Large intestine (tissue), 3 donors: ENCODE measurements around the gene SERPINB7. TPM values are rescaled to one million over a fixed set of nuclear protein-coding genes. Genes with fewer than 3 reads are reported as not detected.

ENCODE experiments used
- DNase-seq, 2 donors: peaks; one replicate each; pipeline versions ENCODE4 v3.0.0 to v3.0.0-alpha.2; 2013
- H3K27ac ChIP-seq: one replicate; pipeline ENCODE4 v1.5.1; 2013; ENCODE audit warnings: low read length
- H3K27me3 ChIP-seq: 2 replicates; pipeline ENCODE4 v1.6.1; 2013; ENCODE audit warnings: low read length; ENCODE audit not compliant: control insufficient read depth, insufficient read depth
- H3K36me3 ChIP-seq: 2 replicates; pipeline ENCODE4 v1.6.1; 2013; ENCODE audit warnings: low read length; ENCODE audit not compliant: control insufficient read depth, insufficient read depth
- H3K4me1 ChIP-seq: one replicate; pipeline ENCODE4 v1.6.1; 2013; ENCODE audit warnings: low read length; ENCODE audit not compliant: control insufficient read depth, insufficient read depth
- H3K4me3 ChIP-seq: one replicate; pipeline ENCODE4 v1.5.1; 2013; ENCODE audit warnings: low read length
- H3K9me3 ChIP-seq: one replicate; pipeline ENCODE4 v1.6.1; 2013; ENCODE audit warnings: mild to moderate bottlenecking, low read depth, low read length, moderate library complexity; ENCODE audit not compliant: control insufficient read depth
- WGBS: methylation state at CpG from one replicate; pipeline ENCODE4 v1.1.5; 2013; ENCODE audit warnings: low lambda C conversion rate; ENCODE audit not compliant: insufficient coverage; 5-methylcytosine and 5-hydroxymethylcytosine counted together
- polyA plus RNA-seq: library from polyadenylated mRNA; unstranded; fragments of 120-200 nt; gene quantifications from one replicate; pipeline ENCODE4 v1.2.1, GENCODE V29; 2013

The SERPINB7 gene
- polyA plus RNA-seq, 1 donor = 0.09 TPM

GRCh38 chr18:63843008-63843407 is 67.8 kb downstream of the SERPINB7 start:
- no peaks in the 10 kb centered on the region for H3K4me1 ChIP-seq
- DNase-seq = no peak
- H3K9me3 ChIP-seq = no peaks in the 10 kb centered on the region
- no peaks in the 10 kb centered on the region for H3K27me3 ChIP-seq
- 60% methylated on average over 1 of the region's 7 CpGs for WGBS
- H3K4me3 ChIP-seq = no peak overlapping the region
- H3K36me3 ChIP-seq = no peaks in the 10 kb centered on the region
- H3K27ac ChIP-seq = no peak overlapping the region

- H3K4me3 ChIP-seq = no peak overlapping the region
- no peaks in the 10 kb centered on the region for H3K4me1 ChIP-seq
- no peak for DNase-seq
- no peaks in the 10 kb centered on the region for H3K9me3 ChIP-seq
- no peaks in the 10 kb centered on the region for H3K36me3 ChIP-seq
- H3K27me3 ChIP-seq = no peaks in the 10 kb centered on the region
- no peak overlapping the region for H3K27ac ChIP-seq
- no CpG with 5 or more reads among the region's 3 CpGs for WGBS
Measured at GRCh38 chr18:63844254-63844653, 69.0 kb downstream of the SERPINB7 start.

- peak; percentile 5 to 34 for DNase-seq
- WGBS = no CpG with 5 or more reads among the region's 2 CpGs
- Histone ChIP-seq H3K27me3 (no peaks in the 10 kb centered on the region), H3K4me3 (no peak overlapping the region), H3K4me1 (no peaks in the 10 kb centered on the region), H3K27ac (no peak overlapping the region), H3K36me3 (no peaks in the 10 kb centered on the region), H3K9me3 (no peaks in the 10 kb centered on the region)
Measured at GRCh38 chr18:63848159-63848558, 72.9 kb downstream of the SERPINB7 start.

GRCh38 chr18:63850020-63850419 is 74.8 kb downstream of the SERPINB7 start:
- Histone ChIP-seq H3K27ac (no peak overlapping the region), H3K4me1 (no peaks in the 10 kb centered on the region), H3K27me3 (no peaks in the 10 kb centered on the region), H3K36me3 (no peaks in the 10 kb centered on the region), H3K4me3 (no peak overlapping the region), H3K9me3 (no peaks in the 10 kb centered on the region)
- no peak for DNase-seq
- WGBS = no CpG with 5 or more reads among the region's 4 CpGs

- H3K27ac ChIP-seq = no peak overlapping the region
- DNase-seq = no peak
Measured at GRCh38 chr18:63850636-63851035, 75.4 kb downstream of the SERPINB7 start.

More at GRCh38 chr18:63850636-63851035, 75.4 kb downstream of the SERPINB7 start:
- H3K4me1 ChIP-seq = no peaks in the 10 kb centered on the region
- no peaks in the 10 kb centered on the region for H3K36me3 ChIP-seq
- no peaks in the 10 kb centered on the region for H3K9me3 ChIP-seq
- H3K4me3 ChIP-seq = no peak overlapping the region
- WGBS = 100% methylated on average over 1 of the region's 2 CpGs
- no peaks in the 10 kb centered on the region for H3K27me3 ChIP-seq

Other genes starting within 250 kb of the SERPINB7 start
- gene SERPINB12, start 233.0 kb upstream of the SERPINB7 start, polyA plus RNA-seq = not detected
- gene SERPINB13, start 188.1 kb upstream of the SERPINB7 start, polyA plus RNA-seq = not detected
- not detected for gene SERPINB4, start 131.2 kb upstream of the SERPINB7 start, polyA plus RNA-seq
- not detected for gene SERPINB3, start 113.5 kb upstream of the SERPINB7 start, polyA plus RNA-seq
- not detected for gene SERPINB11, start 72.5 kb upstream of the SERPINB7 start, polyA plus RNA-seq
- 0.15 TPM for gene SERPINB2, start 112.3 kb downstream of the SERPINB7 start, polyA plus RNA-seq
- not detected for gene SERPINB10, start 132.5 kb downstream of the SERPINB7 start, polyA plus RNA-seq
- 2.5 TPM for gene HMSD, start 173.9 kb downstream of the SERPINB7 start, polyA plus RNA-seq
- 7.6 TPM for gene SERPINB8, start 194.7 kb downstream of the SERPINB7 start, polyA plus RNA-seq